Ovary (tissue), 3 donors: ENCODE results near the gene OR2AJ1.

Source experiments
- CTCF ChIP-seq, 3 donors: fragments of 450-650 bp in 2 of 3; fragments of 200-600 bp in 1 of 3; IDR thresholded peaks; one replicate each; pipeline versions ENCODE4 v1.5.1 to v1.8.0; 2016 to 2022; ENCODE audit warnings: antibody characterized with exemption in 3 of 3, mild to moderate bottlenecking in 1 of 3
- EP300 ChIP-seq: sonication (generic); formaldehyde crosslinking; IDR thresholded peaks from one replicate; pipeline ENCODE4 v1.6.1; 2017; ENCODE audit warnings: antibody characterized with exemption
- POLR2A ChIP-seq: fragments of 450-650 bp; IDR thresholded peaks from one replicate; pipeline ENCODE4 v1.6.1; 2017; ENCODE audit warnings: antibody characterized with exemption, mild to moderate bottlenecking, moderate library complexity
- donor health status: DM: no; HTN: no; CAD: no.

GRCh38 chr1:247933989-247934388 lies 9.3 kb downstream of the OR2AJ1 start:
- TF ChIP-seq EP300 (no peak), POLR2A (no peak), CTCF (IDR thresholded peaks at IDR 0.05) (no peak)
